ENCODE data around the gene TMEM50A. TPM values are rescaled to one million over a fixed set of nuclear protein-coding genes. Genes with fewer than 3 reads are reported as not detected.

Gene TMEM50A
- total and polyA plus RNA-seq, 2 of the 13 experiments (the other 11 are each of a cell fraction or from before 2014, with no cell fraction given): 51.2 to 61.2 TPM

DNA sequence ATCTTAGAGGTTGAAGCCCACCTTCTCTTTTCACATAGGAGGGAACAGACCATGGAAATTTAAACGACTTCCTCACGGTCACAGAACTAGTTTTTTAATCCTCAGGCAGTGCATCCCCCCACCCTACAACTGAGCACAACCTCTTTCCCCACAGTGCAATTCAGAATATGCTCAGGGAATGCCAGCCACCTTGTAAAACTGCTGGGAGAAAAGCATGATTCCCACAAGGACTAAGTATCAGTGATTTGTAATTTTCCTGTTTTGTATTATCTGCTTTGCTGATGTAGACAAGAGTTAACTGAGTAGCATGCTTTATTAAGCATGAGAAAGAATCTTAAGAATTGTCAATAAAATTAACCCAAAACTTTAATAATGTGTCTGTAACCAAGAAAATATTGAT lies 23.8 kb downstream of the TMEM50A start:
- no peak overlapping the region for H3K9ac ChIP-seq (ENCODE audit: insufficient read depth, low read depth, low read length)
- DNase-seq (ENCODE audit: low spot score) (no peak), FAIRE-seq (no peak), ATAC-seq (no peak)
- H3K27ac ChIP-seq (ENCODE audit: extremely low read length, insufficient read depth, low read length): no peak overlapping the region
- H3K36me3 ChIP-seq (replicated peaks in 1 of 2; ENCODE audit: control insufficient read depth in 1 of 2, insufficient read depth in 2 of 2, low read length in 2 of 2): peaks cover 7 to 28% of the 10 kb centered on the region in 2 experiments; a peak in 4 of 5 replicates
- no TSS peak for BruUV-seq (replicated peaks)
- no peak overlapping the region for H3K4me3 ChIP-seq (replicated peaks in 1 of 3; ENCODE audit: insufficient read depth in 1 of 3, low read depth in 2 of 3, low read length in 3 of 3)
- ChIA-PET POLR2A (no interaction called here), CTCF (ENCODE audit: low intra/inter-chr PET ratio, low total read pairs) (no interaction called here)
- WGBS (ENCODE audit: low lambda C conversion rate): 89% methylated on average over 2 of the region's 2 CpGs
- in situ Hi-C loops (cut with HindIII; ENCODE audit: extremely low pct_ligation_motif_present, low pct_unique_long_range_greater_than_20kb) (no loop called here), intact Hi-C loops (cut with micrococcal nuclease; ENCODE audit: unreplicated experiment) (no loop called here)
- H2AFZ ChIP-seq (ENCODE audit: low read length): no peak overlapping the region
- no peaks in the 10 kb centered on the region for H3K4me1 ChIP-seq (ENCODE audit: insufficient read depth, low read length)
- H3K4me2 ChIP-seq (ENCODE audit: low read depth, low read length): no peak overlapping the region
- no peaks in the 10 kb centered on the region for H3K27me3 ChIP-seq (ENCODE audit: control insufficient read depth in 1 of 2, insufficient read depth in 2 of 2, low read length in 2 of 2)
- no peaks in the 10 kb centered on the region for H3K79me2 ChIP-seq (ENCODE audit: insufficient read depth, low read length)
- H4K20me1 ChIP-seq (ENCODE audit: insufficient read depth, low read length): no peaks in the 10 kb centered on the region
- no peaks in the 10 kb centered on the region for H3K9me3 ChIP-seq (ENCODE audit: low read length)
- TF ChIP-seq AGO1 (IDR thresholded peaks at IDR 0.05; ENCODE audit: low read depth, low read length, poor library complexity, severe bottlenecking): no peak
- TF ChIP-seq, protein P1, sequence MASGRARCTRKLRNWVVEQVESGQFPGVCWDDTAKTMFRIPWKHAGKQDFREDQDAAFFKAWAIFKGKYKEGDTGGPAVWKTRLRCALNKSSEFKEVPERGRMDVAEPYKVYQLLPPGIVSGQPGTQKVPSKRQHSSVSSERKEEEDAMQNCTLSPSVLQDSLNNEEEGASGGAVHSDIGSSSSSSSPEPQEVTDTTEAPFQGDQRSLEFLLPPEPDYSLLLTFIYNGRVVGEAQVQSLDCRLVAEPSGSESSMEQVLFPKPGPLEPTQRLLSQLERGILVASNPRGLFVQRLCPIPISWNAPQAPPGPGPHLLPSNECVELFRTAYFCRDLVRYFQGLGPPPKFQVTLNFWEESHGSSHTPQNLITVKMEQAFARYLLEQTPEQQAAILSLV (CRISPR knock-in tag; IDR thresholded peaks at IDR 0.05; ENCODE audit: borderline replicate concordance): no peak
- TF ChIP-seq BCLAF1 (IDR thresholded peaks at IDR 0.05): no peak
- TF ChIP-seq HMG20A (CRISPR knock-in tag; IDR thresholded peaks at IDR 0.05; ENCODE audit: borderline replicate concordance): no peak
- no peak for TF ChIP-seq RBM22 (optimal IDR thresholded peaks at IDR 0.05; ENCODE audit: low read length)
- TF ChIP-seq ZNF264 (CRISPR knock-in tag; IDR thresholded peaks at IDR 0.05): no peak
- TF ChIP-seq ZMAT5 (CRISPR knock-in tag; IDR thresholded peaks at IDR 0.05; ENCODE audit: borderline replicate concordance, low read depth): no peak
- TF ChIP-seq RFX1 (IDR thresholded peaks at IDR 0.05): no peak
- TF ChIP-seq ZNF432 (CRISPR knock-in tag; IDR thresholded peaks at IDR 0.05; ENCODE audit: borderline replicate concordance): no peak
- no peak for TF ChIP-seq NR2C2 (CRISPR knock-in tag; IDR thresholded peaks at IDR 0.05; ENCODE audit: borderline replicate concordance)
- no peak for TF ChIP-seq ZNF674 (CRISPR knock-in tag; IDR thresholded peaks at IDR 0.05; ENCODE audit: low read depth)
- no peak for TF ChIP-seq RORA (CRISPR knock-in tag; IDR thresholded peaks at IDR 0.05)
- TF ChIP-seq, protein P2, sequence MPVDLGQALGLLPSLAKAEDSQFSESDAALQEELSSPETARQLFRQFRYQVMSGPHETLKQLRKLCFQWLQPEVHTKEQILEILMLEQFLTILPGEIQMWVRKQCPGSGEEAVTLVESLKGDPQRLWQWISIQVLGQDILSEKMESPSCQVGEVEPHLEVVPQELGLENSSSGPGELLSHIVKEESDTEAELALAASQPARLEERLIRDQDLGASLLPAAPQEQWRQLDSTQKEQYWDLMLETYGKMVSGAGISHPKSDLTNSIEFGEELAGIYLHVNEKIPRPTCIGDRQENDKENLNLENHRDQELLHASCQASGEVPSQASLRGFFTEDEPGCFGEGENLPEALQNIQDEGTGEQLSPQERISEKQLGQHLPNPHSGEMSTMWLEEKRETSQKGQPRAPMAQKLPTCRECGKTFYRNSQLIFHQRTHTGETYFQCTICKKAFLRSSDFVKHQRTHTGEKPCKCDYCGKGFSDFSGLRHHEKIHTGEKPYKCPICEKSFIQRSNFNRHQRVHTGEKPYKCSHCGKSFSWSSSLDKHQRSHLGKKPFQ (CRISPR knock-in tag; IDR thresholded peaks at IDR 0.05; ENCODE audit: insufficient replicate concordance): no peak
